Endometrium (tissue), 2 donors: ENCODE measurements around the gene AKAP1.
A peak's percentile ranks its signal among the peaks of the same experiment; 100 is the strongest.

Source experiments
- FAIRE-seq: peaks from 2 replicates; lab custom pipeline; 2012; peaks lifted over from hg19 to GRCh38; lab: Jason Lieb, UNC
- donor health status: control.
- donor health status: control.

Gene AKAP1, protein sequence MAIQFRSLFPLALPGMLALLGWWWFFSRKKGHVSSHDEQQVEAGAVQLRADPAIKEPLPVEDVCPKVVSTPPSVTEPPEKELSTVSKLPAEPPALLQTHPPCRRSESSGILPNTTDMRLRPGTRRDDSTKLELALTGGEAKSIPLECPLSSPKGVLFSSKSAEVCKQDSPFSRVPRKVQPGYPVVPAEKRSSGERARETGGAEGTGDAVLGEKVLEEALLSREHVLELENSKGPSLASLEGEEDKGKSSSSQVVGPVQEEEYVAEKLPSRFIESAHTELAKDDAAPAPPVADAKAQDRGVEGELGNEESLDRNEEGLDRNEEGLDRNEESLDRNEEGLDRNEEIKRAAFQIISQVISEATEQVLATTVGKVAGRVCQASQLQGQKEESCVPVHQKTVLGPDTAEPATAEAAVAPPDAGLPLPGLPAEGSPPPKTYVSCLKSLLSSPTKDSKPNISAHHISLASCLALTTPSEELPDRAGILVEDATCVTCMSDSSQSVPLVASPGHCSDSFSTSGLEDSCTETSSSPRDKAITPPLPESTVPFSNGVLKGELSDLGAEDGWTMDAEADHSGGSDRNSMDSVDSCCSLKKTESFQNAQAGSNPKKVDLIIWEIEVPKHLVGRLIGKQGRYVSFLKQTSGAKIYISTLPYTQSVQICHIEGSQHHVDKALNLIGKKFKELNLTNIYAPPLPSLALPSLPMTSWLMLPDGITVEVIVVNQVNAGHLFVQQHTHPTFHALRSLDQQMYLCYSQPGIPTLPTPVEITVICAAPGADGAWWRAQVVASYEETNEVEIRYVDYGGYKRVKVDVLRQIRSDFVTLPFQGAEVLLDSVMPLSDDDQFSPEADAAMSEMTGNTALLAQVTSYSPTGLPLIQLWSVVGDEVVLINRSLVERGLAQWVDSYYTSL

DNA sequence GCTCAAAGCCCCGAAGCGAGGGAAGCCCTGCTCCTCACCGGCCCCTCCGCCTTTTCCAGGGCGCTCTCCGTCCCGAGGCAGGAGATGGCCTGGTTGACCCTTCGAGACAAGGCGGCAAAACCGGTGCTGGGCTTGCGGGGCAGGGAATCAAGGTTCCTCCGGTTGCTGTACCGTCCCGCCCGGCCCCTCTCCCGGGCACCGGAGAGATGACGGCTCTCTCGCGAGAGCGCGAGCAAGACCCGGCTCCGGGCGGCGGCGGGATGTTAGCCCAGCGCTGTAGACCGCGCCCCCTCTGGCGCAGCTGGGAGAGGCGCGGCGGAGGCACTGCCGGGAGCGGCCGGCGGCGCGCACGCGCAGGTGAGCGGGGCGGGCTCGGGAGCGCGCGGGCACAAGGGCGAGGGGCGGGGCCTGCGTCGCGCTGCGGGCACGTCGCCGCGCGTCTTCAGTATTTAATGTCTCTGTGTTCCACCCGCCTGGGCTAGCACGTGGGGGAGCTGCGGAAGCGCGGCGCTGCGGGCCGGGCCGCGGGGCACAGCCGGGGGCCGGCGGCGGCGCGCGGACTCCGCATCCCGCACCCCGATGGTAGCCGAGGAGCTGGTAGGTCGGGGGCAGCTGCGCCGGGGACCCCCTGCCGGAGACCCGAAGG lies at the start of gene AKAP1:
Gene AKAP1 (plus strand): TSS at position 445 of the 646 bp plus-strand sequence. CDS start 20,219 bp downstream, outside the sequence.
- no peak for FAIRE-seq

DNA sequence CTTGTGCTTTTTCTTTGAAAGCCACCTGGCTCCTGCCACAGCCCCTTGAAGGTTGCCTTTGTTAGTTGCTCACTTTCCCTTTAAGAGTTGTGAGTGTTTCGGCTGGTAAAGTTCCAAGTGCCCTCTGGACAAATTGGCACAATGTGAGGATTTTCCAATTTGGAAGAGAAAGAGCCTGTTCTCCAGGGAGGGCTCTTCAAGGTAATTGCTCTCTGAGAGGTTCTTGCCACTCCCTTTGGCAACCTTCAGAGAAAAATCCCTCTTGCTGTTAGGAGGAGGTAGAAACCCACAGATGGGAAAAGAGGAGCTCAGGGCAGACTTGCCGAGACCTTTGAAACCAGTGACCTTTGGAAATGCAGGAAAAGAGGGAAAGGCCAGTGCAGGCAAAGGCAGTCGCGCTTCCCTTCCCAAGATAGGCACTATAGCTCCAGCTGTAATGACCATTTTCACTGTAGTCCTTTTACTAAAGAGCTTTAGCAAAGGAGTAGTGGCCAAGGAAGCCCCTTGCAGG lies 49.0 kb upstream of the AKAP1 start:
- no peak for FAIRE-seq

DNA sequence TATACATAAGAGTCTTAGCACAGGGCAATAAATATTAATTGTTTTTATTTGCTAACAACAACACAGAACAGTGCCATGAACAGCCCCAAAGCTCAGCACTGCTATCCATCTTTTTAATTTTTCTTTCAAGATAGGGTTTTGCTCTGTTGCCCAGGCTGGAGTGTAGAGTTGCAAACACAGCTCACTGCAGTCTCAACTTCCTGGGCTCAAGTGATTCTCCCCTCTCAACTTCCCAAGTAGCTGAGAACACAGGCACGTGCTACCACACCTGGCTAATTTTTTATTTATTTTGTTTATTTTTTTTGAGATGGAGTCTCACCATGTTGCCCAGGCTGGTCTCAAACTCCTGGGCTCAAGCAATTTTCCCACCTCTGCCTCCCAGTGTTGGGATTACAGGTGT lies 47.6 kb upstream of the AKAP1 start:
- no peak for FAIRE-seq

DNA sequence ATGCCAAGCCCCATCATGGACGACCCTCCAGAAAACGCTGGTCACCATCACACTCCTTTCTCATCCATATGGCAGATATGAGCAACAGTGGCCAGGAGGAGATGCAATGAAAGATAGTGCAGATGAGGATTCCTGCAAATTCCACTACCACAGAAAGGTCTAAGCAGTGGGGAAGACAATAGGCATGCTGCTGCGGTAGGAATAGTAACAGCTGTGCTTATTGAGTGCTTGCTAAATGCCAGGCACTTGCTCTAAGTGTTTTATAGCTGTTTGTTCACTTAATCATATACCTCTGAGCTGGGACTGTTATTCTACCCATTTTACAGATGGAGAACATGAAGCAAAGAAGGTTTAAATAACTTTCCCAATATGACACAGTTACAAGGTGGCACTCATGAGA lies 46.6 kb upstream of the AKAP1 start:
- no peak for FAIRE-seq

DNA sequence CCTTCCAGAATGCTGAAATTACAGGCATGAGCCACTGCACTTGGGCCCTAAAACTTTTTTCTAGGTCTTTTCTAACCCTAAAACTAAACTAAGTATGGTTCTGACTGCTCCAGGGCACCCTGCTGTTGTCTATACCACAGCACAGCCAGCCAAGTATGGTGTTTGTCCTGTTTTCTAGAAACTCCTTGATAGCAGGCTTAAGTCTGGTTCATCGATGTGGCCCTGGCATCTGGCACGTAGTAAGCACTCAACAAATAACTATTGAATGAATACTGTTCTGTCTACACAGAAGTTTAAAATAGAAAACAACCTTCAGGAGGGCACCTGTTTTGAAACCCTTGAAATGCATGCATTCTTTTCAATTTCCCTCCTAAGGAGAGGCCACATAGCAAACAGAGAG lies 44.5 kb upstream of the AKAP1 start:
- FAIRE-seq: no peak

DNA sequence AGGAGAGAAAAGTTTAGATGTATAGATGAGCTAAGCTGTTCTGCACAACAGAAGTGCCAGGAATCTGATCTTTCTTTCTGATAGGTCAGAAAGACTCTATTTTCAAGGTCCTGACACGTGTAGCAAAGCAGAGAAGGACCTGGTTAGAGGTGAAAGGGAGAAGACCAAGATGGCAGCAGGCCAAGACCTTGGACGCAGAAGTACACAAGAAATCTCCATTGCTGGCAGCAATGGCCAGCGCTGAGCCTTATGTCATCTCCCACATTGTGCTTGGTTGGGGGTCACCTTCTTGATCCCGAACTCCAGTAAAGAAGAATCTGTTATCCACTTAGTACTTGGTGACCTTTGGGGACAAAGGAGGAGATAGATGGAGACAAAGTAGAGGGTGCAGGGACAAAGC lies 41.8 kb upstream of the AKAP1 start:
- no peak for FAIRE-seq

DNA sequence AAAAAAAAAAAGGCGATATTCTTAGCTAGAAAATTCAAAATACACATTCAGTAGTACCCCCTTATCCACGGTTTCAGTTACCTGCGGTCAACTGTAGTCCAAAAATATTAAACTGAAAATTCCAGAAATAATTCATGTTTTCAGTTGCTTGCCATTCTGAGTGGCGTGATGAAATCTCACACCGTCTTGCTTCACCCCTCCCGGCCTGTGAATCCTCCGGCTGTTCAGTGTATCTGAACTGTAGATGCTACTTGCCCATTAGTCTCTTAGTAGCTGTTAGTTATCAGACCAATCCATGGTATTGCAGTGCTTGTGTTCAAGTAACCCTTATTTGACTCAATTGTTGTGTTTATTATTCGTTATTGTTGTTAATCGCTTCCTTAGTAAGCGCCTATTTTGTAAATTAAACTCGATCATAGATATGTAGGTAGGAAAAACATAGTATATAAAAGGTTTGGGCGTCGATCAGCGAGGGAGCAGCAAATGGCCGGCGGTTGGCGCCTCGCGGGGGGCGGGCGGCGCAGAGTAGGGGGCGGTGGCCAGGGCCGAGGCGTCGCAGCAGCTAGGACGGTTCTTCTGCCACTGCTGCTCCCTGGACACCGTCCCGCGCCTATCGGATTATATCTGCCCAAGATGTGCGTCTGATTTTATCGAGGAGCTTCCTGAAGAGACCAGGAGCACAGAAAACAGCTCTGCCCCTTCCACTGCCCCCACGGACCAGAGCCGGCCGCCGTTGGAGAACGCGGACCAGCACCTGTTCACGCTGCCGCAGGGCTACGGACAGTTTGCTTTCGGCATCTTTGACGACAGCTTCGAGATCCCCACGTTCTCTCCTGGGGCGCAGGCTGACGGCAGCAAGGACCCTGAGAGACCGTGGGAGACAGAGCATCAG lies 39.8 kb upstream of the AKAP1 start:
- no peak for FAIRE-seq

DNA sequence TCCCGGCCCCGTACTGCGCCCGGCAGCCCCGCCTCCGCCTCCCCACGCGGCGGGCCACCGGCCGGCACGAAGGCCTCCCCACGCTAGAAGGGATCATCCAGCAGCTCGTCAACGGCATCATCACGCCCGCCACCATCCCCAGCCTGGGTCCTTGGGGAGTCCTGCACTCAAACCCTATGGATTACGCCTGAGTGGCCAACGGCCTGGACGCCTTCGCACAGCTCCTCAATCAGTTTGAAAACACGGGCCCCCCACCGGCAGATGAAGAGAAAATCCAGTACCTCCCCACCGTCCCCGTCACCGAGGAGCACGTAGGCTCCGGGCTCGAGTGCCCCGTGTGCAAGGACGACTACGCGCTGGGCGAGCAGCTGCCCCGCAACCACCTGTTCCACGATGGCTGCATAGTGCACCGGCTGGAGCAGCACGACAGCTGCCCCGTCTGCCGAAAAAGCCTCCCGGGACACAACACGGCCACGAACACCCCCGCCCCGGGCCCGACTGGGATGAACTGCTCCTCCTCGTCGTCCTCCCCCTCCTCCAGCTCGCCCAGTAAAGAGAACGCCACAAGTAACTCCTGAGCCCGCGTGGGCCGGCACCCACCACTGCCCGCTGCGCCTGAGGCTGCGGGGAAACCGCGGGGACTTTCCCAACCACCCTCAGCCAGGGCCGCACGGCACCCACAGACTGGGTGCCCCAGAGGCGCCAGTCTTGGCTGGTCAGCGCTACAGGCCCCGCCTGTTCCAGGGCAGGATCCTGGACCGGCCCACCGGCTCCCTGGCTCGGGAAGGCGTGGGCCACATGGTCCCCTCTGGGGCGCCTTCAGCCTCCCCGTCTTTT lies 39.0 kb upstream of the AKAP1 start:
- no peak for FAIRE-seq

DNA sequence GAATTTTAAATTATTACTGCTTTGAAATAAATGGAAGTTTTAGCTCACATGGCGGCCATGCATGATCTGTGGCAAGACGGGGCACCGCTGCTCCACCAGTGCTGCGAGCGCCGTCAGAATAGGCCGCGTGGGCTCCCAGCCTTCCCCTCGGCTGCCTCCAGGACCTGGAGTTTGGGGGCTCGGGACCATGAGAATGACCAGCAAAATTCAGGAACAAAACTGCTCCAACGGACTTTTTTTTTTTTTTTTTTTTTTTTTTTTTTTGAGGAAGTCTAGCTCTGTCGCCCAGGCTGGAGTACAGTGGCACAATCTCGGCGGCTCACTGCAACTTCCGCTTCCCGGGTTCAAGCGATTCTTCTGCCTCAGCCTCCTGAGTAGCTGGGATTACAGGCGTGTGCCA lies 38.3 kb upstream of the AKAP1 start:
- no peak for FAIRE-seq

DNA sequence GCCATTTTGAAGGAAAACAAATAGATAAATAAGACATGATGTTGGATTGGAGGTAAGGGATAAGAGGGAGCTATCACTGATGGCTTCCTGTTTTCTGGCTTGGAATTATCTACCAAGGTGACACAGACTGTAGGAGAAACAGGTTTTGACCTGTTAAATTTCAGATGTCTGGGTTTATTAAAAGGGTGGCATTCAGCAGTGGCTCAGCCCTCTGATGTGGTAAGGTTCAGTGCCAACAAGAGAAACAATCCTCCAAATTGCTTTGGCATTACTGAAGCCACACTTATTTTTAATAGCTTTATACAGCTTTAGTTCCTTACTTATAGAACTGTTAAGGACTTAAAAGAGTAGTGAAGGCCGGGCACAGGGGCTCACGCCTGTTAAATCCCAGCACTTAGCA lies 37.0 kb upstream of the AKAP1 start:
- FAIRE-seq: no peak

DNA sequence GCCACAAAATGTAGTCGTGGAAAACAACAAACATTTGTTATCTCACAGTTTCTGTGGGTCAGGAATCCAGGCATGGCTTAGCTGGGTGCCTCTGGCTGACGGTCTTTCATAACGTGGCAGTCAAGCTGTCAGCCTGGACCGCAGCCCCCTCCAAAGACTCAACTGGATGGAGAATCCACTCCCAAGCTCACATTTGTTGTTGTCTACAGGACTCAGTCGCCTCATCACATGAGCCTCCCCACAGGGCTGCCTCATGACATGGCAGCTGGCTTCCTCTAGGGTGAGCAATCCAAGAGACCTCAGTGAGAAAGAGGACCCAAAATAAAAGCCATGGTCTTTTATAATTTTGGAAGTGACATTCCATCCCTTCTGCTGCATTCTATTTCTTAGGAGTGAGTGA lies 34.7 kb upstream of the AKAP1 start:
- FAIRE-seq: no peak

DNA sequence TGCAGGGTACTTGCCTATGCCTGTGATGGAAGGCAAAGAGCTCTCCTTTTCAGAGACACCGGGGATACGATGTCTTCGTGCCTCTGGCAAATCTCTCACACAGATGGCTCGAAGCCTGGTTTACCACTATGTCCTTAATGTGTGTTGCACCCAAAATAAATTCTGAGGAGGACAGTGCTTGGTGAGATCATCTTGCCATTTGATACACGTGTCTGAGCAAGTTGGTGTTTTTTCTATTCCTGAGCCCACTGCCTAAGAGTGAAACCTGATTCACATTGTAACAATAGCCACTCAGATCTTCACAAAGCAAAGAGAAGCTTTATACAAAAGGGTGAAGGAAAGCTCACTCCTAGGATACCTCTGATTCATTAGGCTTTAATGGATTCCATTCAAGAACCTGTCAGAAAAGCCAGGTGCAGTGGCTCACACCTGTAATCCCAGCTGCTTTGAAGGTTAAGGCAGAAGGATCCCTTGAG lies 33.1 kb upstream of the AKAP1 start:
- FAIRE-seq: no peak

DNA sequence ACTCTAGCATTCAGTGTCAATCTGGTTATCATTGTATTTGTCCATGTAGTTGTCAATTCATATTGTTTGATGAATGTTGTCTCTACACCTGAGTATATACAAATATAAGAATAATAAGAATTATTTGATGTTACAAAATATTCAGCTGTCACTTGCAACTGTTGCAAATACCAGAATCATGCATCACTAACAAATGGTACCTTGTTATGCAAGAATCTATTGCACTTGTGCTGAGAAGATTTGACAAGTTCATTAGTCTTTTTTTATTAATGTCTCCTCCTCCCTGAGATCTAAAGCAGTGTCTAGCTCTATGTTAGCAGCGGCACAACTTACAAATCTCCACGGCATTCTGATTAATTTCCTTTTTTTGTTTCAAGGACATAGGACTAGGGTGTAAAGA lies 22.2 kb upstream of the AKAP1 start:
- FAIRE-seq: peak; percentile 15

DNA sequence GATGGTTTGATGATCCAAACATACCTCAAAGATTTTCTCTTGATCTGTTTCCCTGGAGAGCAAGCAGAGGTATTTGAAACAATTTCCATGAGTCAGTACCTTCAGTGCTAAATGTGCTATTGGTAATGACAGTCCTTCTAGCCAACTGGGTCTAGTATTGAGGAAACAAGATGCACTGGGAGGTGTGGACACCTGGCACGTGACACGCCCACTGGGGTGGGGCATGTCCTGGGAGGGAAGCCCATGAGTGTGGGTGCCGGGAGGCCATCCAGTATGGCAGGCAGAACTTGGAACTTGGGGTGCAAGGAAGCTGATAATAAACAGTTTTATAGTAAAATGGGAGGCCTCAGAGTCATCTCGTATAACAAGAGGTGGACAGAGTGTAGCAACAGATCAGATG lies 17.9 kb upstream of the AKAP1 start:
- no peak for FAIRE-seq

DNA sequence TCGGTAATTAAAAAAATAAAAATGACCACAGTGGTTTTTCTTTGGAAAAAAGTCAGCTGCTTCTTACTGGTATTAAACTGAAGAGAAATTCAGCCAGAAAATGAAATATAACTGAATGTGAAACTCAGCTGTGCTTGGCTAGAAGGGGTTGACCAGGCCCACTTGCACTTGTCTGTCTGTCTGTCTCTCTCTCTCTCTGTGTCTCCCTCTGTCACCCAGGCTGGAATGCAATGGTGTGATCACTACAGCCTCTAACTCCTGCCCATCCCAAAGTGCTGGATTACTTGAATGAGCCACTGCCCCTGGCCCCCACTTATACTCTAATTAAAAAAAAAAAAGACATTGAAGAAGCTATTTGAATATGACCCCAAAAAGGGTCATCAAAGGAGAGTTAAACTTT lies 17.3 kb upstream of the AKAP1 start:
- no peak for FAIRE-seq

DNA sequence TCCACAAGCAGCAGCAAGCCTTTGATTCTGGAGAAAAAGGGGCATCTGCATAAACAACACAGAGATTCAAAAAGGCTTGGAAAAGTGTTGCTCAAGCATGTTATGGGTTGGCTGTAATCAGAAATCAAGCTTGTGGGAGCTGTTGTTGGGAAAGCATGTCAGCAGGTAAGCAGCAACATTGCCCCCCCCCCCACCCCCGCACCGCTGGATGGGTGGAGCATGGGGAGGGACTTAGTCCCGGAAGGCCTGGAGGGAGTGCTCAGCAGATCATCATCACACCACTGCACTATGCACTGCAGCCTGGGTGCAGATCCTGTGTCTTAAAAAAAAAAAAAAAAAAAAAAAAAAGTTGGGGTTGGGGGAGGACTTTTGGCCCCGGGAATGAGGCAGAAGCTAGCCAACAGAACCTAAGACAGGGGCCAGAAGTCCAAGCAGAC lies 16.8 kb upstream of the AKAP1 start:
- FAIRE-seq: no peak

DNA sequence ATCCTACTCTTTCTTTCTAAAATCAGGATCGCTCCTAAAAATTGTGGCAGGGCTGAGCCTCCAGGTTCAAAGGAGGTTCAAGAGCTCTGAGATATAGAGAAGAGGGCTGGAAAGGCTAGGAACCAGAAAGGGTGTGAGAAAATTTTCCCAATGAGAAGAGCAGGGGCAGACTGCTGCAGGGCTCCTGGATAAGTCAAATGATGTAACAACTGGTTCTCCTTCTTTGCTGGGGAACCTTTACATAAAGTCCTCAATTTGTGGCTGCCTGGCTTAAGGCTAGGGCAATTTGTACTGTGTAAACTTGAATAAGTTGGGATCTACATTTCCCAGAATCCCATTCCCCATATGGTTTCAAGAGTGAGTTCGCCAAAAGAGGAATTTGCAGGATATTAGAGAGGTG lies 16.3 kb upstream of the AKAP1 start:
- no peak for FAIRE-seq

DNA sequence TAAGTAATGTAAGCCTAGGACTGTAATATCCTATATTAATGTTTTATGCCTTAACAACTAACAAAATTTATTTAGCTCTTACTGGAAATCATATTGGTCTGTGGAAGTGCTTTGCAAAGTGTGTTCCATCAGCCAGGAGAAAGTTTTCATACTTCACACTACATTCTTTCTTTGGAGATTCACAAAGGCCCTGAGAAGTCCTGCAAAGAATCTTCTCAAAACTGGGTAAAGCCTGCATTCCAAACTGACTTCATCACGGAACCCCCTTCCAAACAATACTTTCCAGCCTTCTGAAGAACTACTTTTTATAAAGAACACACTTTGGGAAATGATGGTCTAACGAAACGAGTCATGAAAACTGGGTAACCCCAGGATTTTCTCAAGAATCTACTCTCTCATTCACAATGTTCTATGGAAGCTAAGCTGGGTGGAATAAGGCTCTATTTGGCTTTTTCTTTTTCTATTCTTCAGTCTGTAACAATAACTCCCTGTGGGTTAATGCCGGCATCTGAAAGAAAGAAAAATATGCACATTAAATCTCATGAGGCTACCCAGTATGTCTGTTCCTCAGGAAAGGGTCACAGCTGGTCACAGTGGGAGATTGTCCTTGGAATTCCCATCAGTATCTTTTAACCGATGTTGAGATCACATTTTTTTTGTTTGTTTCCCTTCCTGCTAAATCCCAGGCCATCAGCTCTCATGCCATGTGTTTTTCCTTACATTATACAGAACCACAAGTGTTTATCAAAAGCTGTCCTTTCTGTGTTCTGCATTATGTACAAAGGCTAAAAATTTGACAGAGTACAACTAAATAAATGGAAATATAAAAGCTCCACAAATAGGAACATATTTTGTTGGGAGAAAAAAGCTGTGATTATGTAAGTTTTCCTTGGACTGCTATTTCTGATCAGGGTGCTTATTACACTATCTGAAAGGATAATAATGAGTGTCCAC lies 12.8 kb upstream of the AKAP1 start:
- peak; percentile 37 for FAIRE-seq

DNA sequence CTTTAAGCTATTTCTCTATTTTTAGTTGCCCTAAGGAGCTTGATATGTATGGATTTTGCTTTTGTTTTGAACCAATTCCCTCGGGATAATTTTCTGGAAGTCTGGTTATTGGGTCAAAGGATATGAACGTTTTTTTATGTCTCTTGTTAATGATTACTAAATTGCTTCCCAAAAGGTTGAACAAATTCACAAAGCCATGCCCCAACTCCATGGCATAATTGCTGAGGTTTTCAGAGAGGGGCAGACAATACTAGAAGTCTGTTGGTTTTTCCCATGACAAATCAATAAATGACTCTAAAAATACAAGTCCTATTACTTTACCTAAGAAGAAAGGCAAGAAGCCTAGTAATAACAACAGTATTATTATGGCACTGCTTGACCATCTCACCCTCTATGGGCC lies 11.4 kb upstream of the AKAP1 start:
- FAIRE-seq: no peak
